PC-3 (cell line): ENCODE results near the gene PFKFB3. TPM values are rescaled to one million over a fixed set of nuclear protein-coding genes. Genes with fewer than 3 reads are reported as not detected.
A peak's percentile ranks its signal among the peaks of the same experiment; 100 is the strongest.

Experiments
- ATAC-seq: fragments of 200-7000 bp; cut with Tn5 transposase; 2 replicates; pipeline ENCODE4 v1.9.1; 2020; ENCODE audit warnings: mild to moderate bottlenecking, moderate library complexity
- BruUV-seq: library from RNA; stranded (reverse); fragments of 400-500 nt; replicated peaks from 2 replicates; lab custom pipeline; 2021; lab: Mats Ljungman, UMichigan
- CTCF ChIA-PET: fragments of 300-600 bp; sonication (Branson Sonifier 250); formaldehyde crosslinking; loops from one replicate; lab custom pipeline; 2022; ENCODE audit warnings: antibody characterized with exemption; lab: Charles Lee
- POLR2A ChIA-PET: fragments of 300-600 bp; sonication (Branson Sonifier 250); formaldehyde crosslinking; loops from one replicate; lab custom pipeline; 2022; ENCODE audit warnings: antibody characterized with exemption; ENCODE audit not compliant: unreplicated experiment; lab: Charles Lee
- DNase-seq: peaks from one replicate; pipeline ENCODE4 v3.0.0-alpha.2; 2015
- H2AFZ ChIP-seq: fragments of 300-600 bp; sonication (generic); 2 replicates; pipeline ENCODE4 v1.6.0; 2016; ENCODE audit warnings: antibody characterized with exemption, low read length
- H3F3A ChIP-seq: fragments of 300-600 bp; sonication (generic); one replicate; pipeline ENCODE4 v1.6.0; 2017; ENCODE audit warnings: antibody characterized with exemption, low read length, control low read depth, mild to moderate bottlenecking; ENCODE audit not compliant: unreplicated experiment
- H3K27ac ChIP-seq: fragments of 300-600 bp; sonication (generic); 2 replicates; pipeline ENCODE4 v1.5.1; 2016; ENCODE audit warnings: mild to moderate bottlenecking, low read length
- H3K27me3 ChIP-seq: fragments of 300-600 bp; sonication (generic); 2 replicates; pipeline ENCODE4 v1.6.1; 2016; ENCODE audit warnings: low read length, mixed read lengths
- H3K36me3 ChIP-seq: fragments of 300-600 bp; sonication (generic); 2 replicates; pipeline ENCODE4 v1.6.1; 2016; ENCODE audit warnings: low read depth, mixed run types, low read length, mixed read lengths
- H3K4me1 ChIP-seq: fragments of 300-600 bp; sonication (generic); 2 replicates; pipeline ENCODE4 v1.5.1; 2016; ENCODE audit warnings: low read length; ENCODE audit not compliant: insufficient read depth
- H3K4me2 ChIP-seq: fragments of 300-600 bp; sonication (generic); 2 replicates; pipeline ENCODE4 v1.6.0; 2016; ENCODE audit warnings: low read length
- H3K4me3 ChIP-seq: fragments of 300-600 bp; sonication (generic); 2 replicates; pipeline ENCODE4 v1.5.1; 2016; ENCODE audit warnings: mild to moderate bottlenecking, low read length, mixed read lengths
- H3K79me2 ChIP-seq: fragments of 300-600 bp; sonication (generic); 2 replicates; pipeline ENCODE4 v1.6.1; 2017; ENCODE audit warnings: low read length, mixed read lengths
- H3K9ac ChIP-seq: fragments of 300-600 bp; sonication (generic); 2 replicates; pipeline ENCODE4 v1.6.0; 2016; ENCODE audit warnings: mild to moderate bottlenecking, low read length
- H3K9me2 ChIP-seq: fragments of 300-600 bp; sonication (generic); replicated peaks from 2 replicates; pipeline ENCODE4 v1.6.1; 2016; ENCODE audit warnings: mixed run types, low read length, mixed read lengths
- H3K9me3 ChIP-seq: fragments of 300-600 bp; sonication (generic); 2 replicates; pipeline ENCODE4 v1.6.1; 2016; ENCODE audit warnings: low read length, mixed read lengths
- H4K20me1 ChIP-seq: fragments of 300-600 bp; sonication (generic); 2 replicates; pipeline ENCODE4 v1.6.1; 2016; ENCODE audit warnings: low read length, mixed read lengths
- EZH2 ChIP-seq: fragments of 300-600 bp; sonication (generic); IDR thresholded peaks from one replicate; pipeline ENCODE4 v1.6.1; 2017; ENCODE audit warnings: antibody characterized with exemption, mild to moderate bottlenecking, low read length; ENCODE audit not compliant: unreplicated experiment
- EZH2phosphoT487 ChIP-seq: fragments of 300-600 bp; sonication (generic); IDR thresholded peaks from 2 replicates; pipeline ENCODE4 v1.6.1; 2018; ENCODE audit warnings: mild to moderate bottlenecking, antibody characterized with exemption, low read length, borderline replicate concordance
- intact Hi-C: fragments of 100-400 bp; cut with micrococcal nuclease; formaldehyde crosslinking; loops from 2 replicates; pipeline ENCODE4 v1.9.0; 2023
- total RNA-seq: library from RNA; depleted of rRNA; stranded (reverse); fragments of >200 nt; gene quantifications from 2 replicates; pipeline ENCODE4 v1.2.3, GENCODE V29; 2014; rRNA removed
- TF ChIP-seq, protein P1 (sequence below): fragments of 300-600 bp; sonication (generic); conservative IDR thresholded peaks from 2 replicates; pipeline ENCODE4 v1.5.1; 2017; ENCODE audit warnings: antibody characterized with exemption, low read depth, mild to moderate bottlenecking, low read length

PFKFB3 gene
- total RNA-seq, 1 experiment from 2014 or later, result 19.5 TPM

DNA sequence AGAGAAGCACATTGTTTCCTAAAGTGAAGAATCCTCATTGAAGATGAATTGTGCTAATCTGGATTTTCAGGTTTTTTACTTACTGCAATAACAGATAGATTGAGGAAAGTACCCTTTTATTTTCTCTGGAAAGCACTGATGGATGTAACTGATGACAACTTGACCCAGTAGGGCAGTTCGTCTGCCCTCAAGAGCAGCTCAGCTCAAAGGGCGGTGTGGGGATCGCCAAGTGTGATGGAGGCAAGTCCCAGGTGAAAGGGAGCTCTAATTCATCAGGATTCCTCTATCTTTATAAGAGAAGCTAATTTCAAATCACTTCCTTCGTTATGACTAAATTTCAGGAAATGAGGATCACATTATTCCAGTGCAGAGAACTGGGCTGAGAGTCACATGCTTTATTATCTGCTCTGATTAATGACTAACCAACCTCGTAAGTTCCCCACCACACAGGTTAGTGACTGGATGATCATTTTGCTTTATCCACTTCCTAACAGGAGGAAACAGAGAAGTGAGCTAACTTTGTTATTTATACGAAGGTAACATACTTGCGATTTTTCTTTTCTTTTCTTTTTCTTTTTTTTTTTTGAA, 98.8 kb downstream of the PFKFB3 start:
- no peak overlapping the region for H3K4me2 ChIP-seq
- H3K27me3 ChIP-seq, result no peaks in the 10 kb centered on the region
- no peaks in the 10 kb centered on the region for H3F3A ChIP-seq
- no peak overlapping the region for H3K9ac ChIP-seq
- H3K9me3 ChIP-seq, result no peaks in the 10 kb centered on the region
- 0 out of 2 replicates have a peak overlapping the region, but pooled peaks have one; percentile 13 for H3K27ac ChIP-seq
- H3K4me1 ChIP-seq, result peaks cover 29% of the 10 kb centered on the region
- no peak overlapping the region for H2AFZ ChIP-seq
- no peaks in the 10 kb centered on the region for H4K20me1 ChIP-seq
- BruUV-seq, result no TSS peak
- POLR2A ChIA-PET, result no interaction called here
- peak; percentile 30 for ATAC-seq
- H3K79me2 ChIP-seq, result no peaks in the 10 kb centered on the region
- peak; percentile 22 for DNase-seq
- CTCF ChIA-PET, result no interaction called here
- TF ChIP-seq, protein P1, sequence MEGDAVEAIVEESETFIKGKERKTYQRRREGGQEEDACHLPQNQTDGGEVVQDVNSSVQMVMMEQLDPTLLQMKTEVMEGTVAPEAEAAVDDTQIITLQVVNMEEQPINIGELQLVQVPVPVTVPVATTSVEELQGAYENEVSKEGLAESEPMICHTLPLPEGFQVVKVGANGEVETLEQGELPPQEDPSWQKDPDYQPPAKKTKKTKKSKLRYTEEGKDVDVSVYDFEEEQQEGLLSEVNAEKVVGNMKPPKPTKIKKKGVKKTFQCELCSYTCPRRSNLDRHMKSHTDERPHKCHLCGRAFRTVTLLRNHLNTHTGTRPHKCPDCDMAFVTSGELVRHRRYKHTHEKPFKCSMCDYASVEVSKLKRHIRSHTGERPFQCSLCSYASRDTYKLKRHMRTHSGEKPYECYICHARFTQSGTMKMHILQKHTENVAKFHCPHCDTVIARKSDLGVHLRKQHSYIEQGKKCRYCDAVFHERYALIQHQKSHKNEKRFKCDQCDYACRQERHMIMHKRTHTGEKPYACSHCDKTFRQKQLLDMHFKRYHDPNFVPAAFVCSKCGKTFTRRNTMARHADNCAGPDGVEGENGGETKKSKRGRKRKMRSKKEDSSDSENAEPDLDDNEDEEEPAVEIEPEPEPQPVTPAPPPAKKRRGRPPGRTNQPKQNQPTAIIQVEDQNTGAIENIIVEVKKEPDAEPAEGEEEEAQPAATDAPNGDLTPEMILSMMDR, result no peak
- TF ChIP-seq EZH2 (no peak), EZH2phosphoT487 (no peak)
- no peak overlapping the region for H3K4me3 ChIP-seq
- intact Hi-C loops, result no loop called here
- no peaks in the 10 kb centered on the region for H3K36me3 ChIP-seq
- no peaks in the 10 kb centered on the region for H3K9me2 ChIP-seq

Other genes with a start within 250 kb of the PFKFB3 start
- gene IL15RA, start 225.4 kb upstream of the PFKFB3 start, total RNA-seq, result 4.4 and 5.9 TPM in 2 replicates
- not detected in 2 replicates for gene IL2RA, start 140.6 kb upstream of the PFKFB3 start, total RNA-seq
- gene RBM17, start 113.9 kb upstream of the PFKFB3 start, total RNA-seq, result 28.4 and 42.0 TPM in 2 replicates